Subcutaneous abdominal adipose tissue (tissue), 5 donors: Measurements from ENCODE around the gene EFCAB11.
A peak's percentile ranks its signal among the peaks of the same experiment; 100 is the strongest.

ENCODE experiments used
- H3K27ac ChIP-seq: one replicate; pipeline ENCODE4 v1.7.0; 2013; ENCODE audit warnings: low read depth, mild to moderate bottlenecking, inconsistent platforms, low read length, moderate library complexity
- H3K27me3 ChIP-seq, 5 donors: one replicate each; pipeline ENCODE4 v1.7.0; 2013; ENCODE audit warnings: low read length in 5 of 5, inconsistent platforms in 1 of 5; ENCODE audit not compliant: control insufficient read depth in 5 of 5, insufficient read depth in 4 of 5
- H3K36me3 ChIP-seq, 5 donors: one replicate each; pipeline ENCODE4 v1.7.0; 2013; ENCODE audit warnings: low read length in 5 of 5; ENCODE audit not compliant: control insufficient read depth in 5 of 5, insufficient read depth in 5 of 5
- H3K4me1 ChIP-seq, 5 donors: one replicate each; pipeline ENCODE4 v1.7.0; 2013; ENCODE audit warnings: low read length in 5 of 5, mild to moderate bottlenecking in 3 of 5, moderate library complexity in 1 of 5; ENCODE audit not compliant: control insufficient read depth in 5 of 5, insufficient read depth in 5 of 5
- H3K4me3 ChIP-seq, 5 donors: one replicate each; pipeline ENCODE4 v1.7.0; 2013; ENCODE audit warnings: low read length in 5 of 5, low read depth in 1 of 5
- H3K9ac ChIP-seq, 5 donors: one replicate each; pipeline ENCODE4 v1.7.0; 2013; ENCODE audit warnings: low read length in 5 of 5, mild to moderate bottlenecking in 4 of 5, moderate library complexity in 3 of 5
- H3K9me3 ChIP-seq, 5 donors: one replicate each; pipeline ENCODE4 v1.7.0; 2013; ENCODE audit warnings: low read length in 5 of 5; ENCODE audit not compliant: control insufficient read depth in 5 of 5
- donor health status: healthy.
- donor health status: healthy.
- donor health status: healthy.
- donor health status: healthy.
- donor health status: healthy.

The EFCAB11 gene

DNA sequence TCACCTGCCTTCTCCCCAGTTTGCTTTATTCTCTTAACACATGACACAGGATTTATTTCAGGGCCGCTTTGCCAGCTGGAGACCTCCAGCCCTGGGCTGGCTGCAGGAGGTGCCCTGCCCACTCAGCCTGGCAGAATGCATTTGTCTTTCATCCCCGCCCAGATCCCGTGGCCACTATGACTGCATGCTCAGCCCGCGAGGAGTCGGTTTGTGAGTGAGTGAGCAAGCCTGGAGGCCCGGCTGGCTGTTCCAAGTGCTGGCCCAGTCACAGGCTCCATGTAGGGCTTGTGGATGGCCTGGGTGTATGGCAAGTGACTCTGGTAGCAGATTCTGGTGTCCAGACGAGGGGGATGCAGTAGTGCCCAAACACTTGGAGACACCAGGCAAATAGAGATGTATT lies 3.3 kb upstream of the EFCAB11 start:
- H3K4me1 ChIP-seq, result peaks cover 3 to 31% (median 25%) of the 10 kb centered on the region in 5 donors
- no peak overlapping the region for H3K9ac ChIP-seq
- peaks cover 0 to 4% (median 0%) of the 10 kb centered on the region in 5 donors for H3K36me3 ChIP-seq
- H3K27ac ChIP-seq, result no peak overlapping the region
- no peak overlapping the region for H3K4me3 ChIP-seq
- H3K9me3 ChIP-seq, result no peaks in the 10 kb centered on the region
- no peaks in the 10 kb centered on the region for H3K27me3 ChIP-seq

DNA sequence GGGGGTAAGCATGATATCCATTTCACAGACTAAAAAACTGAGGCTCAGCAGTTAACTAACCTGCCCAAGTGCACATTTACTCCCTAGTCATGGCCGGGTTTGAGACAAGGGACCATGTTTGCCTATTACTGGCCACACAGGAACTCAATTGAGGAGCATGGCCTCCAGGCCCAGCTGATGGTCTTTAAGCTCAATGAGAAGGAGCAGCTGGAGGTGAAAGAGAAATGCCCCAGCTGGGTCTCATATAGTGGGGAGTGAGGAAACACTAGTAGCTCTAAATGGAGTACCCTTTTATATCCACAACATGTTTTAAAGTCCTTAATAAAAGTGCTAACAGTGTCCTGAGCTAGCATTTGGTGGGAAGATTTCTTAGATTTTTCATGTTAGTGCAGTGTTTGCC lies 2.8 kb upstream of the EFCAB11 start:
- Histone ChIP-seq H3K4me3 (no peak overlapping the region), H3K9me3 (no peaks in the 10 kb centered on the region), H3K9ac (no peak overlapping the region), H3K4me1 (peaks cover 3 to 31% (median 25%) of the 10 kb centered on the region in 5 donors), H3K36me3 (peaks cover 0 to 5% (median 0%) of the 10 kb centered on the region in 5 donors), H3K27me3 (no peaks in the 10 kb centered on the region), H3K27ac (no peak overlapping the region)

DNA sequence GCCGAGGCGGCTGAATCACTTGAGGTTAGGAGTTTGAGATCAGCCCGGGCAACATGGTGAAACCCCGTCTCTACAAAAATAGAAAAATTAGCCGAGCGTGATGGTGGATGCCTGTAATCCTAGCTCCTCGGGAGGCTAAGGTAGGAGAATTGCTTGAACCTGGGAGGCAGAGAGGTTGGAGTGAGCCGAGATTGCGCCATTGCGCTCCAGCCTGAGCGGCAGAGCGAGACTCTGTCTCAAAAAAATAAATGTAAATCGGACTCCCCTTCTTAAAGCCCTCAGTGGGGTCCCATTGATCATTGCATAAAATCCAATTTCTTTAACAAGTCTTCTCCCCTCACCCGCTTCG lies 2.1 kb upstream of the EFCAB11 start:
- Histone ChIP-seq H3K27me3 (no peaks in the 10 kb centered on the region), H3K4me1 (peaks cover 3 to 31% (median 25%) of the 10 kb centered on the region in 5 donors), H3K9me3 (no peaks in the 10 kb centered on the region), H3K9ac (peak overlapping the region in 4 of 5 donors; percentile 73 to 89 (median 82)), H3K4me3 (peak overlapping the region; percentile 91 to 98 (median 95)), H3K36me3 (peaks cover 0 to 5% (median 0%) of the 10 kb centered on the region in 5 donors), H3K27ac (peak overlapping the region; percentile 65)

DNA sequence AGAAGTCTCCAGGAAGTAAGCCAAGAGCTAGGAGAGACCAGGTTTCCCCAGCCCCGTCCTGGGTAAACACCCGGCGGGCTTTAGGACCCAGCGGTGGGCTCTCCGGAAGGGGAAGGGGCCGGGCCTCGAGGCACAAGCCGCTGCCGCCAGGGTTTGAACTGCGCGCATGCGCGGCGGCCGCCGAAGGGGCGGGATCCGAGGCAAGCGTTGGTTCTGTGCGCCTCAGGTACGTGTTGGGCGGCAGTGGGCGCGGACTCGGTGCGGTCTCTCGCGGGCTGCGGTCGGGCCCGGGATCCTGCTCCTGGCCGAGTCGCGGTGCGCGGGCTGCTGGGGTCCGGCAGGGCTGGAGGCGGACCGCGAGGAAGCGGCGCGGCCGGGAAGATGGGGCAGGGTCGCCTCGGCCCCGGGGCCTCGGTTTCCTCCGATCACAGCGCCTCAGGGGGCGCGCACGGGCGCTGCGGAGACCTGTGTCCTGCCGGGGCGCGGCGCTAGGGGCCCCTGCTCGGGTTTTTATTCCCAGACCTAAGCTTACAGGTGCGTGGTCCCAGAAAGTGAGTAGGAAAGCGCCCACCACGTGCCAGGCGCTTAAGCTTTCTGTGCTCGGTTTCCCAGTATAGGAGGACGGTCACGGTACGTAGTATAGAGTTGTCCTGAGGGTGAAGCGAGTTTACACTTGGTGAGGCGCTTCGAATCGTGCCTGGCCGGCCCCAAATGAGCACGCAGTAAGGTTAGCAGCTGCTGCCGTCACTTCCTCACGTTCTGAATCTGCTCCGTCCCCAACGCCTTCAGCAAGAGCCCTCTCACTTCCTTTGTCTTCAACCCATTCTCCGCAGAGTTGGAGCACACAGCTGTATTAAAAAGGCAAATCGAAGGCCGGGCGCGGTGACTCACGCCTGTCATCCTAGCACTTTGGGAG lies 1.5 kb upstream of the EFCAB11 start, which contains the start of gene TDP1:
TDP1 (plus strand) TSS at position 183 of the 916 bp plus-strand sequence. CDS start 7,188 bp downstream, outside the sequence.
- Histone ChIP-seq H3K27ac (peak within 1 kb of the TSS; percentile 65), H3K36me3 (peaks cover 0 to 7% (median 0%) of the 10 kb centered on the region in 5 donors), H3K4me3 (peak within 1 kb of the TSS; percentile 91 to 98 (median 95)), H3K9ac (peak within 1 kb of the TSS; percentile 59 to 89 (median 81)), H3K9me3 (no peaks in the 10 kb centered on the region), H3K27me3 (no peaks in the 10 kb centered on the region), H3K4me1 (peaks cover 3 to 31% (median 25%) of the 10 kb centered on the region in 5 donors)

DNA sequence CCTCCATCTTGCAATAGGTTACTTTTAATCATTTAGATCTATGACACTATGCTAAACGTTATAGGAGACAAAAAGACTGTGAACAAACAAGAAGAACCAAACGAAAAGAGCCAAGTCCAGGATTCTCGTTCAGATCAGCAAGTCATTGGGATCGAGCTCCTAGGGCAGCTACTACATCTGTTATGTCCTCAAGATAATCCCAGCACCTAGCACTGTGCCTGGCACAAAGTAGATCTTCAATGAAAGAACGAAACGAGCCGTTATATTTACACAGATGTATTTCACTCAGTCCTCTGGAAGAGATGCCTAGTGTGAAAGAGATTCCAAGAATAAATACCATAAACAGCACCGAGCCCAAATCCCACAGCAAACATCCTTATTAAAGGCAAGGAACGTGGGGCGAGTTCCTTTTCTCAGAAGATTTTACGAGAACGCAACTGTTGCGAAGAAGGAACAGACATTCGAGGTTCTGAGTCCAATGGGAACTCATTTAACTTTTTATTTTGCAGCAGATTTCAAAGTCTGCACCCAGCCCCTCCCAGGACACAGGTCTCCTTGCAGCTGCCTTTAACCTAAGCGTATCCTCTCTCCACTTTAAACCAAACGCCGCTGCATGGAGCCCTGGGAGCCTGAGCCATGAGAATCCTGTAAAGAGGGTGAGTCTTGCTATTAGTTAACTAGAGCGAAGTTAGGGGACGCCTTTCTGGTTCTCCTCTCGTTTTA lies 653 bp upstream of the EFCAB11 start:
- Histone ChIP-seq H3K36me3 (peaks cover 0 to 12% (median 0%) of the 10 kb centered on the region in 5 donors), H3K27ac (peak overlapping the region; percentile 65), H3K27me3 (no peaks in the 10 kb centered on the region), H3K4me1 (peaks cover 3 to 31% (median 25%) of the 10 kb centered on the region in 5 donors), H3K4me3 (peak overlapping the region; percentile 90 to 98 (median 95)), H3K9me3 (no peaks in the 10 kb centered on the region), H3K9ac (peak overlapping the region; percentile 59 to 89 (median 81))

DNA sequence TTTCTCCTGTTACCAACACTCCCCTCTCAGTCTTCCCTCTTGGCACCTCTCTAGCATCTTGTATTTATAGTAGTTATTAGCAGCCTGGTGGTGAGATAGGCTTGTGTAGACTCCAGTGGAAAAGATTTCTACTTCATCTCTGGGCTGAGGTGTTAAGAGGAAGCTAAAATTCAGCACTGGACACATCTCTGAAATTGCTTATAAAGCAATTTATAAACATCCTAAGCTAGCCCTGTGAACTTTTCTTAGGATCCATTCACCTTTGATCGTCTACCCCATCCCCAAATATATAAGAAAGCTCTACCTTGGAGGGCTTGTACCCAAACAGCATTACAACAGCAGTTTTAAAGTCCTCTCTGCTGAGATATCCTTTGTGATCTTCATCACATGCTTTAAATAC lies 928 bp downstream of the EFCAB11 start:
- Histone ChIP-seq H3K9ac (no peak overlapping the region), H3K27ac (no peak overlapping the region), H3K4me3 (peak overlapping the region in 2 of 5 donors; percentile 95 to 96), H3K36me3 (peaks cover 2 to 18% (median 5%) of the 10 kb centered on the region in 5 donors), H3K4me1 (peaks cover 3 to 31% (median 25%) of the 10 kb centered on the region in 5 donors), H3K9me3 (no peaks in the 10 kb centered on the region), H3K27me3 (no peaks in the 10 kb centered on the region)

DNA sequence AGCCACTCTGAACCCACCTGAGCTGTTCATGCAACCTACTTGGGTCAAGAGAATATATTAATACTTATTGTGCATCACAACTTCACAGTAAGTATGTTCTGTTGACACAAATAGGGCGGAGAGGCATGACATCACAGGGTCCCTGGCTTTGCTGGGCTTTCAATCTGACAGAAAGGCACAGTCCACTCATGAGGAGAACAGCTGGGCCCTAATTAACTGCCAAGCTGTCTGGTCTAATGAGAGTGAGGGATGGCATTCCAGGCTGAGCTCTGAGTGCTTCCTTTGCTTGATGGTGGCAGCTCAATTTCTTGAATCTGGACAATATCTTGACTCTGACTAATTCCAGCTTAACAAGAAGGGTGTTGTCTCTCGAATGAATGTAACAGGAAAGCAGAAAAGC lies 2.0 kb downstream of the EFCAB11 start:
- Histone ChIP-seq H3K27me3 (no peaks in the 10 kb centered on the region), H3K27ac (no peak overlapping the region), H3K4me1 (peaks cover 3 to 31% (median 25%) of the 10 kb centered on the region in 5 donors), H3K4me3 (no peak overlapping the region), H3K9ac (no peak overlapping the region), H3K36me3 (peaks cover 2 to 20% (median 6%) of the 10 kb centered on the region in 5 donors), H3K9me3 (no peaks in the 10 kb centered on the region)

DNA sequence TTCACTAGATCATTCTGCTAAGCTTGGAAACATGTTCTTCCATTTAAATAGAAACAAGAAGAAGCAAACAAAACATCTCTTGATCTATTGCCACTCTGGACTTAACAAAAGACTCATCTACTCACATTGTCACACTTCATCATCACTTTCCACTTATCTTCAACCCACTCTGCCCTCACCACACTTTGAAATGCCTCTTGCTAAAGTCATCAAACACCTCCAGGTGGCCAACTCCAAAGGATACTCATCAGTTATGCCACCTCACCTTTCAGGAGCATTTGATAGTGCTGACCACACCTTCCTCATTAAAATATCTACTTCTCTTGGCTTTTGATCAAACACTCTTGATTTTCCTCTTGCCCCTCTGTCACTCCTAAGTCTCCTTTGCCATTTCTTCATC lies 7.2 kb downstream of the EFCAB11 start:
- H3K4me1 ChIP-seq, result no peaks in the 10 kb centered on the region
- H3K36me3 ChIP-seq, result peaks cover 2 to 17% (median 6%) of the 10 kb centered on the region in 5 donors
- no peaks in the 10 kb centered on the region for H3K27me3 ChIP-seq
- no peak overlapping the region for H3K9ac ChIP-seq
- H3K4me3 ChIP-seq, result no peak overlapping the region
- no peak overlapping the region for H3K27ac ChIP-seq
- no peaks in the 10 kb centered on the region for H3K9me3 ChIP-seq

DNA sequence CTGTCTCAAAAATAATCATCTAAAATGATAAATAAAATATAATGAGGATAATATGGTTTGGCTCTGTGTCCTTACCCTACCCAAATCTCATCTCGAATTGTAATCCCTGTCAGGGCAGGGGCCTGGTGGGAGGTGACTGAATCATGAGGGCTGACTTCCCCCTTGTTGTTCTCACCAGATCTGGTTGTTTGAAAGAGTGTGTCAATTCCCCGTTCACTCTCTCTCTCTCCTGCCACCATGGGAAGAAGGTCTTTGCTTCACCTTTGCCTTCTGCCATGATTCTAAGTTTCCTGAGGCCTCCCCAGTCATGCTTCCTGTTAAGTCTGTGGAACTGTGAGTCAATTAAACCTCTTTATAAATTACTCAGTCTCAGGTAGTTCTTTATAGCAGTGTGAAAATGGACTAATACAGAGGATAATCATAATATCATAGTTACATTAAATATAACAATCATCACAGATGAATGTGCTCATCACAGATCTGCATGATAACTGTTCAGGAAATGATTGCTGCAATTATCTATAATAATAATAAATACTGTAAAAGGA lies 12.6 kb downstream of the EFCAB11 start:
- no peaks in the 10 kb centered on the region for H3K36me3 ChIP-seq
- H3K27ac ChIP-seq, result no peak overlapping the region
- H3K4me1 ChIP-seq, result no peaks in the 10 kb centered on the region
- H3K9ac ChIP-seq, result no peak overlapping the region
- H3K4me3 ChIP-seq, result no peak overlapping the region
- H3K9me3 ChIP-seq, result no peaks in the 10 kb centered on the region
- no peaks in the 10 kb centered on the region for H3K27me3 ChIP-seq
